Progenitor cell of endocrine pancreas (in vitro differentiated cells): ENCODE results near the gene DPP9. TPM values are rescaled to one million over a fixed set of nuclear protein-coding genes. Genes with fewer than 3 reads are reported as not detected.

Experiments
- DNase-seq: peaks from one replicate; pipeline ENCODE4 v3.0.0; 2021; ENCODE audit warnings: low spot score; ENCODE audit not compliant: unreplicated experiment
- H3K27ac Mint-ChIP-seq: 2 replicates; pipeline ENCODE4 v1.8.0; 2021; ENCODE audit warnings: mild to moderate bottlenecking, moderate library complexity, mixed read lengths
- H3K27me3 Mint-ChIP-seq: 2 replicates; pipeline ENCODE4 v1.8.0; 2021; ENCODE audit warnings: mixed read lengths
- H3K36me3 Mint-ChIP-seq: 2 replicates; pipeline ENCODE4 v1.8.0; 2022; ENCODE audit warnings: mixed read lengths; ENCODE audit not compliant: insufficient read depth
- H3K4me1 Mint-ChIP-seq: 2 replicates; pipeline ENCODE4 v1.8.0; 2021; ENCODE audit warnings: low read depth, mixed read lengths
- H3K4me3 Mint-ChIP-seq: 2 replicates; pipeline ENCODE4 v1.8.0; 2021; ENCODE audit warnings: low read depth, mild to moderate bottlenecking, moderate library complexity, mixed read lengths
- H3K9me3 Mint-ChIP-seq: 2 replicates; pipeline ENCODE4 v1.8.0; 2021; ENCODE audit warnings: low read depth, mixed read lengths
- total RNA-seq: library from RNA; stranded (reverse); gene quantifications from 2 replicates; pipeline ENCODE4 v1.2.1, GENCODE V29; 2021
- TF ChIP-seq, protein P1 (sequence below): fragments of 200-600 bp; sonication (generic); IDR thresholded peaks from one replicate; pipeline ENCODE4 v1.5.0; 2021; ENCODE audit warnings: antibody characterized with exemption, mild to moderate bottlenecking; ENCODE audit not compliant: unreplicated experiment

Gene DPP9
- total RNA-seq, 1 donor from 2014 or later: 50.3 TPM

DNA sequence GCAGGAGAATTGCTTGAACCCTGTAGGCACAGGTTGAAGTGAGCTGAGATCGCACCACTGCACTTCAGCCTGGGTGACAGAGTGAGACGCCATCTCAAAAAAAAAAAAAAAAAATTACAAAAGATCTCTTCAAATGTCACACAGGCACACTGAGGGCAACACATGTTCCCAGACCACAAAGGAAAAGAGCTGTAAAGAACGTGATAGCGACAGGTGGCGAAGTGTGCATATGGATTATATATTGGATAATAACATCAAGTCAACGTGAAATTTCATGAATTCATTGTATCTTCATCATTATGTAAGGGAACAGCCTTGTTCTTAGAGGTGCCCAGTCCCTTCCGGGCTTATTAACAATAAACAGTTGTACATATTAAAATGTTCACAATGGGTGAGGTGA is 31.8 kb upstream of the DPP9 start:
- TF ChIP-seq, protein P1, sequence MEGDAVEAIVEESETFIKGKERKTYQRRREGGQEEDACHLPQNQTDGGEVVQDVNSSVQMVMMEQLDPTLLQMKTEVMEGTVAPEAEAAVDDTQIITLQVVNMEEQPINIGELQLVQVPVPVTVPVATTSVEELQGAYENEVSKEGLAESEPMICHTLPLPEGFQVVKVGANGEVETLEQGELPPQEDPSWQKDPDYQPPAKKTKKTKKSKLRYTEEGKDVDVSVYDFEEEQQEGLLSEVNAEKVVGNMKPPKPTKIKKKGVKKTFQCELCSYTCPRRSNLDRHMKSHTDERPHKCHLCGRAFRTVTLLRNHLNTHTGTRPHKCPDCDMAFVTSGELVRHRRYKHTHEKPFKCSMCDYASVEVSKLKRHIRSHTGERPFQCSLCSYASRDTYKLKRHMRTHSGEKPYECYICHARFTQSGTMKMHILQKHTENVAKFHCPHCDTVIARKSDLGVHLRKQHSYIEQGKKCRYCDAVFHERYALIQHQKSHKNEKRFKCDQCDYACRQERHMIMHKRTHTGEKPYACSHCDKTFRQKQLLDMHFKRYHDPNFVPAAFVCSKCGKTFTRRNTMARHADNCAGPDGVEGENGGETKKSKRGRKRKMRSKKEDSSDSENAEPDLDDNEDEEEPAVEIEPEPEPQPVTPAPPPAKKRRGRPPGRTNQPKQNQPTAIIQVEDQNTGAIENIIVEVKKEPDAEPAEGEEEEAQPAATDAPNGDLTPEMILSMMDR: no peak
- H3K9me3 Mint-ChIP-seq: no peaks in the 10 kb centered on the region
- H3K27ac Mint-ChIP-seq: no peak overlapping the region
- DNase-seq: no peak
- H3K4me3 Mint-ChIP-seq: no peak overlapping the region
- H3K36me3 Mint-ChIP-seq: no peaks in the 10 kb centered on the region
- no peaks in the 10 kb centered on the region for H3K27me3 Mint-ChIP-seq
- peaks cover 4% of the 10 kb centered on the region for H3K4me1 Mint-ChIP-seq

DNA sequence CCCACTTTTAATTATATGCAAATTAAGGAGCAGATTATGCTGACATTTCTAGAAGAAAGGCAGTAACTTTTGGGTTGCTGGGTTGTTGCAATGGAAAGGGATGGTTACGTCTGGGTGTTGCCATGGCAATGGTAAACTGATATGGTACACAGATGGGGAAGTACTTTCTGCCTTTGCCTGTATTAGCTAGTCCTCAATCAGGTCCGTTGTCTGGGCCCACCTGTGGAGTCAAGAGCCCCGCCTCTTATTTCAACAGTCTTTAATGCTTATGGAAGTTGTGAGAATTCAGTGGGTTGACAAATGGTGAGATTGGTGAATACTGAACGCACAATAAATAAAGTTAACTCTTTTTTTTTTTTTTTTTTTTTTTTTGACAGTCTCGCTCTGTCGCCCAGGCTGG is 30.6 kb upstream of the DPP9 start:
- H3K4me1 Mint-ChIP-seq: no peaks in the 10 kb centered on the region
- no peak for DNase-seq
- H3K9me3 Mint-ChIP-seq: no peaks in the 10 kb centered on the region
- TF ChIP-seq, protein P1: no peak
- H3K36me3 Mint-ChIP-seq: no peaks in the 10 kb centered on the region
- peaks cover 4% of the 10 kb centered on the region for H3K27me3 Mint-ChIP-seq
- no peak overlapping the region for H3K27ac Mint-ChIP-seq
- no peak overlapping the region for H3K4me3 Mint-ChIP-seq

DNA sequence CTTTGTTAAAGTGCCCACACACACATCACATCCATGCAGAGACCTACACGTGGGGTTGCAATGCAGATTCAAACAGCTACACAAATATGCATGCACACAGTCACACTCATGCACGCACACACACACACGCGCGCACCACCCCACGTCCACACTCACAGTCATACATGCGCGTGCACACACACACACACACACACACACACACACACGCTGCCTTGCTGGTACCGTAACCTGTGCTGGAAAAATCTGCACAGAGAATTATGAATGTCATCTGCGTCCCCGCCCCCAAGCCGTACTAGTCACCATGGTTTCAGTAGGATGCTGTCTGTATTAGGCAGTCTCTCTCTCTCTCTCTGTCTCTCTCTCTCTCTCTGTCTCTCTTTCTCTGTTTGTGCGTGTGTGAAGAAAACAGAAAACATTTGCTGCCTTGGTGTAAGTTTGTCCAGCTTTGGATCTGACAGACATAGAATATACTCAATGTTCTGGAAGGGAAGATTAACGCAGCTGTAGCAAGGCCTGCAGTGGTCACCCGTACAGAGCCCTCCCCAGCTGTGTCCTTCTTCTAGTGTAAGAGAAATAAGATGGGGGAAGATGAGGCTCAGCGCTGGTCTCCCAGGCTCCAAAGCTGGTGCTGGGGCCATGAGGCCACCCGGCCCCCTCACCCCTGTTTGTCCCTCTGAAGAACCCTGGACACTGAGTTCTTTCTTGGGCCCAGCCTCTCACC is 26.4 kb upstream of the DPP9 start:
- TF ChIP-seq, protein P1: no peak
- Mint-ChIP-seq H3K4me1 (no peaks in the 10 kb centered on the region), H3K36me3 (no peaks in the 10 kb centered on the region), H3K27ac (no peak overlapping the region), H3K4me3 (no peak overlapping the region), H3K9me3 (no peaks in the 10 kb centered on the region), H3K27me3 (peaks cover 24% of the 10 kb centered on the region)
- DNase-seq: no peak

DNA sequence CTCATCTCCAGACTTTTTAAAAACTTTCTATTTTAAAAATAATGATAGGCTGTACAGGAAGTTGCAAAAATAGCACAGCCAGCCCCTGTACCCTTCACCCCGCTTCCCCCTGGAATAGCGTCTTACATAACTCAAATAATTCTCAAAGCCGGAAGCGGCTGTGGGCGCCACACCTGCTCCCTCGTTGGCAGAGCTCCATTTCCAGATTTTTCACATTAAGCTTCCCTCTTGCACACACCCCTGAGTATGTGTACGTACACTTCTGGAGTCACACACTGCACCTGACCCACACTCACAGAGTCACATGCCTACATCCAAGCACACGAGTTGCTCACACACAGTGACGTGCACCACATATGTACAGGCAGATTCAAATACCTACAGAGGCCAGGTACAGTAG is 24.9 kb upstream of the DPP9 start:
- no peak overlapping the region for H3K4me3 Mint-ChIP-seq
- H3K36me3 Mint-ChIP-seq: no peaks in the 10 kb centered on the region
- peaks cover 27% of the 10 kb centered on the region for H3K27me3 Mint-ChIP-seq
- DNase-seq: no peak
- no peaks in the 10 kb centered on the region for H3K4me1 Mint-ChIP-seq
- no peak overlapping the region for H3K27ac Mint-ChIP-seq
- H3K9me3 Mint-ChIP-seq: no peaks in the 10 kb centered on the region
- TF ChIP-seq, protein P1: no peak

DNA sequence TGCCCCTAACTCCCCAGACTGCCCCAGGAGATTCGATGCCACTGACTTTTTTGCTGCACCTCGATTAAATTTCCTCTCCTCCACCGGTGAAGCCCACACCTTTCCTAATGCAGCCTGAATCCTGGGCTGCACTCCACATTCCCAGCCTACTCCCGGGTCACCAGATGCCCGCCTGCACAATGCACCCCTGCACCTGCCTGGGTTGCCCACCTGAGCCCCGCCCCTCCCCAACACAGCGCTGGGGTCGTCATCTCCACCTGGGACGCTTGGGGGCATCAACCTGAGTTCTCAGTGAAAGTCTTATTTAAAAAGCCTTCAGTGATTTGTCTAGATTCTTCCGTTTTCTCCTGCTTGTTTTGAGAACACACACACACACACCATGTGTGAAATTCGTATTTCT is 24.5 kb upstream of the DPP9 start:
- no peak overlapping the region for H3K4me3 Mint-ChIP-seq
- peaks cover 30% of the 10 kb centered on the region for H3K27me3 Mint-ChIP-seq
- no peak overlapping the region for H3K27ac Mint-ChIP-seq
- no peaks in the 10 kb centered on the region for H3K36me3 Mint-ChIP-seq
- H3K9me3 Mint-ChIP-seq: no peaks in the 10 kb centered on the region
- TF ChIP-seq, protein P1: no peak
- H3K4me1 Mint-ChIP-seq: peaks cover 2% of the 10 kb centered on the region
- no peak for DNase-seq
